Lung (tissue), 12 donors: ENCODE results near the gene OR12D1. TPM values are rescaled to one million over a fixed set of nuclear protein-coding genes. Genes with fewer than 3 reads are reported as not detected.

Source experiments
- ATAC-seq: fragments of 200-7000 bp; cut with Tn5 transposase; one replicate; pipeline ENCODE4 v1.9.1; 2020; ENCODE audit warnings: moderate number of reproducible peaks; ENCODE audit not compliant: insufficient read depth, low FRiP score
- DNase-seq, 3 donors: peaks; one replicate each; pipeline ENCODE4 v3.0.0-alpha.2; 2013 to 2017
- H3K27ac ChIP-seq, 2 donors: one replicate each; pipeline ENCODE4 v1.5.1; 2013; ENCODE audit warnings: mild to moderate bottlenecking in 2 of 2, moderate library complexity in 2 of 2, control low read depth in 1 of 2, inconsistent platforms in 1 of 2, low read depth in 1 of 2, low read length in 1 of 2
- H3K27me3 ChIP-seq, 3 donors: one replicate each; pipeline ENCODE4 v1.5.1; 2013; ENCODE audit warnings: low read length in 2 of 3; ENCODE audit not compliant: control insufficient read depth in 3 of 3, insufficient read depth in 3 of 3
- H3K36me3 ChIP-seq, 4 donors: one replicate each; pipeline ENCODE4 v1.5.1; 2013; ENCODE audit warnings: low read length in 4 of 4, mild to moderate bottlenecking in 1 of 4, moderate library complexity in 1 of 4; ENCODE audit not compliant: control insufficient read depth in 4 of 4, insufficient read depth in 4 of 4
- H3K4me1 ChIP-seq, 5 donors: one replicate each; pipeline ENCODE4 v1.5.1; 2013; ENCODE audit warnings: low read length in 5 of 5, mild to moderate bottlenecking in 2 of 5, moderate library complexity in 1 of 5; ENCODE audit not compliant: control insufficient read depth in 5 of 5, insufficient read depth in 5 of 5
- H3K4me3 ChIP-seq: one replicate; pipeline ENCODE4 v1.5.1; 2013; ENCODE audit warnings: mild to moderate bottlenecking, control low read depth, moderate library complexity
- H3K9ac ChIP-seq, 2 donors: one replicate each; pipeline ENCODE4 v1.5.1; 2013; ENCODE audit warnings: low read length in 2 of 2, control low read depth in 1 of 2; ENCODE audit not compliant: insufficient read depth in 1 of 2
- H3K9me3 ChIP-seq, 4 donors: one replicate each; pipeline ENCODE4 v1.5.1; 2013; ENCODE audit warnings: low read length in 3 of 4, mild to moderate bottlenecking in 1 of 4, moderate library complexity in 1 of 4; ENCODE audit not compliant: control insufficient read depth in 4 of 4, insufficient read depth in 3 of 4
- CTCF ChIP-seq: IDR thresholded peaks from 2 replicates; pipeline ENCODE4 v1.5.1; 2012; ENCODE audit warnings: mild to moderate bottlenecking; ENCODE audit errors: control extremely low read depth, extremely low read depth
- WGBS, 2 donors: extraction: QIAGEN DNeasy Blood & Tissue Kit; methylation state at CpG; one replicate each; pipeline ENCODE4 v1.1.7; 2013; 5-methylcytosine and 5-hydroxymethylcytosine counted together
- polyA plus RNA-seq, 2 donors: library from polyadenylated mRNA; stranded (reverse); fragments of 200-250 nt; gene quantifications; one replicate each; pipeline ENCODE4 v1.2.1, GENCODE V29; 2013
- total RNA-seq, 2 donors: library from RNA; depleted of rRNA in 1 of 2; stranded (reverse); fragments of >200 nt in 1 of 2; gene quantifications; one replicate each; pipeline ENCODE4 v1.2.1, GENCODE V29; 2014 to 2021
- donor health status: control.
- donor health status: control.
- donor health status: Bipolar disorder and iron deficiency.
- donor health status: healthy.
- donor health status: DM: yes; HTN: yes; CAD: no.

OR12D1 gene
- total and polyA plus RNA-seq, 4 donors = not detected

GRCh38 chr6:29465801-29466200 is 51.1 kb downstream of the OR12D1 start:
- Histone ChIP-seq H3K27ac (no peak overlapping the region), H3K27me3 (no peaks in the 10 kb centered on the region), H3K9ac (no peak overlapping the region), H3K4me3 (no peak overlapping the region), H3K9me3 (no peaks in the 10 kb centered on the region), H3K4me1 (peaks cover 0 to 1% (median 0%) of the 10 kb centered on the region in 5 donors), H3K36me3 (no peaks in the 10 kb centered on the region)
- WGBS, 2 donors = 90 to 91% methylated on average over 2 of the region's 2 CpGs
- no peak for DNase-seq
- ATAC-seq = no peak
- no peak for TF ChIP-seq CTCF

- Histone ChIP-seq H3K9me3 (no peaks in the 10 kb centered on the region), H3K4me3 (no peak overlapping the region), H3K27ac (no peak overlapping the region), H3K36me3 (no peaks in the 10 kb centered on the region), H3K9ac (no peak overlapping the region), H3K4me1 (peaks cover 0 to 1% (median 0%) of the 10 kb centered on the region in 5 donors), H3K27me3 (no peaks in the 10 kb centered on the region)
- WGBS, 2 donors = 48 to 53% methylated on average over 6 of the region's 6 CpGs
- ATAC-seq (no peak), DNase-seq (no peak)
- TF ChIP-seq CTCF = no peak
Measured at GRCh38 chr6:29466241-29466640, 51.5 kb downstream of the OR12D1 start.

Other genes starting within 250 kb of the OR12D1 start
- not detected for gene OR2J2, start 244.0 kb upstream of the OR12D1 start, total RNA-seq
- gene OR2J2, start 244.0 kb upstream of the OR12D1 start, polyA plus RNA-seq = not detected
- under 1 TPM in 1 of 2 donors, not detected in 1; 0.20 TPM for gene OR14J1, start 113.2 kb upstream of the OR12D1 start, total RNA-seq
- gene OR14J1, start 113.2 kb upstream of the OR12D1 start, polyA plus RNA-seq = not detected
- not detected for gene OR5V1, start 46.1 kb upstream of the OR12D1 start, total RNA-seq
- not detected for gene OR5V1, start 46.1 kb upstream of the OR12D1 start, polyA plus RNA-seq
- gene OR12D3, start 39.6 kb upstream of the OR12D1 start, total RNA-seq = not detected
- not detected for gene OR12D3, start 39.6 kb upstream of the OR12D1 start, polyA plus RNA-seq
- gene OR12D2, start 19.3 kb upstream of the OR12D1 start, total RNA-seq = under 1 TPM in 1 of 2 donors, not detected in 1; 0.17 TPM
- gene OR12D2, start 19.3 kb upstream of the OR12D1 start, polyA plus RNA-seq = not detected
- gene OR10C1, start 24.4 kb downstream of the OR12D1 start, total RNA-seq = not detected
- gene OR10C1, start 24.4 kb downstream of the OR12D1 start, polyA plus RNA-seq = not detected
- gene OR11A1, start 42.1 kb downstream of the OR12D1 start, total RNA-seq = not detected
- gene OR11A1, start 42.1 kb downstream of the OR12D1 start, polyA plus RNA-seq = not detected
- not detected for gene OR2H1, start 42.2 kb downstream of the OR12D1 start, total RNA-seq
- not detected for gene OR2H1, start 42.2 kb downstream of the OR12D1 start, polyA plus RNA-seq
- gene MAS1L, start 73.0 kb downstream of the OR12D1 start, total RNA-seq = not detected
- not detected for gene MAS1L, start 73.0 kb downstream of the OR12D1 start, polyA plus RNA-seq
- gene UBD, start 144.8 kb downstream of the OR12D1 start, total RNA-seq = 10 to 100 TPM in 1 of 2 donors, 1 to 10 TPM in 1; 2.1 to 15.1 TPM
- gene UBD, start 144.8 kb downstream of the OR12D1 start, polyA plus RNA-seq = 10 to 100 TPM in 1 of 2 donors, 1 to 10 TPM in 1; 2.1 to 19.4 TPM
- not detected for gene OR2H2, start 170.2 kb downstream of the OR12D1 start, total RNA-seq
- gene OR2H2, start 170.2 kb downstream of the OR12D1 start, polyA plus RNA-seq = not detected
- gene GABBR1, start 218.3 kb downstream of the OR12D1 start, total RNA-seq = 10 to 100 TPM; 28.4 to 35.7 TPM
- gene GABBR1, start 218.3 kb downstream of the OR12D1 start, polyA plus RNA-seq = 10 to 100 TPM; 12.9 to 21.6 TPM
- gene MOG, start 242.2 kb downstream of the OR12D1 start, total RNA-seq = not detected
- gene MOG, start 242.2 kb downstream of the OR12D1 start, polyA plus RNA-seq = not detected